ENCODE measurements around the gene STX8. TPM values are rescaled to one million over a fixed set of nuclear protein-coding genes. Genes with fewer than 3 reads are reported as not detected.
A peak's percentile ranks its signal among the peaks of the same experiment; 100 is the strongest.
"Not testable (repeated sequence)": the region's sequence is repeated elsewhere in the genome, so short reads cannot be mapped to it uniquely, and the experiment has no call there.

STX8 gene
- polyA plus RNA-seq, 1 of the 3 experiments (the other 2 are of a cell fraction) = 51.3 TPM

GRCh38 chr17:9355231-9355630, 220.4 kb downstream of the STX8 start:
- H3K9me2 ChIP-seq; H3K36me3 ChIP-seq (replicated peaks in 1 of 2; ENCODE audit: control insufficient read depth in 1 of 2, insufficient read depth in 2 of 2, low read length in 1 of 2); CTCF ChIA-PET; H3K9me3 ChIP-seq; H2AFZ ChIP-seq (ENCODE audit: low read depth); H3K9ac ChIP-seq; H3F3A ChIP-seq (replicated peaks; ENCODE audit: insufficient read depth); H3K4me3 ChIP-seq (ENCODE audit: low read depth in 2 of 2, low read length in 1 of 2); H3K27ac ChIP-seq (ENCODE audit: low read depth in 2 of 2, low read length in 1 of 2); H3K4me1 ChIP-seq (ENCODE audit: control insufficient read depth in 1 of 2, insufficient read depth in 2 of 2, low read depth in 1 of 2, low read length in 1 of 2); POLR2A ChIA-PET; DNase-seq; H3K79me2 ChIP-seq (ENCODE audit: insufficient read depth); H4K20me1 ChIP-seq (ENCODE audit: insufficient read depth); H3K4me2 ChIP-seq; H3K27me3 ChIP-seq (ENCODE audit: insufficient read depth): not testable (repeated sequence)
- WGBS (ENCODE audit: low lambda C conversion rate) = 98% methylated on average over 10 of the region's 10 CpGs

- Histone ChIP-seq H3K27me3 (ENCODE audit: insufficient read depth) (no peaks in the 10 kb centered on the region), H3K4me3 (ENCODE audit: low read depth in 2 of 2, low read length in 1 of 2) (no peak overlapping the region), H2AFZ (ENCODE audit: low read depth) (no peak overlapping the region), H3K4me2 (peak overlapping the region; percentile 24), H3F3A (replicated peaks; ENCODE audit: insufficient read depth) (peaks cover 7% of the 10 kb centered on the region), H3K36me3 (replicated peaks in 1 of 2; ENCODE audit: control insufficient read depth in 1 of 2, insufficient read depth in 2 of 2, low read length in 1 of 2) (no peaks in the 10 kb centered on the region), H3K4me1 (ENCODE audit: control insufficient read depth in 1 of 2, insufficient read depth in 2 of 2, low read depth in 1 of 2, low read length in 1 of 2) (no peaks in the 10 kb centered on the region), H3K9me3 (no peaks in the 10 kb centered on the region), H3K27ac (ENCODE audit: low read depth in 2 of 2, low read length in 1 of 2) (peak overlapping the region in 1 of 2 experiments; percentile 52; a peak in 2 of 4 replicates), H3K79me2 (ENCODE audit: insufficient read depth) (no peaks in the 10 kb centered on the region), H3K9me2 (no peaks in the 10 kb centered on the region), H4K20me1 (ENCODE audit: insufficient read depth) (no peaks in the 10 kb centered on the region), H3K9ac (no peak overlapping the region)
- CTCF ChIA-PET = no interaction called here
- POLR2A ChIA-PET = no interaction called here
- 27% methylated on average over 6 of the region's 6 CpGs for WGBS (ENCODE audit: low lambda C conversion rate)
- no peak for DNase-seq
- TF ChIP-seq FOSL2 (IDR thresholded peaks at IDR 0.05; ENCODE audit: borderline replicate concordance, low read depth) (peak; percentile 81), MXI1 (IDR thresholded peaks at IDR 0.05; ENCODE audit: low read depth, low read length) (no peak), JUND (IDR thresholded peaks at IDR 0.05) (peak; percentile 40), PBX3 (IDR thresholded peaks at IDR 0.05) (peak; percentile 69), TCF12 (IDR thresholded peaks at IDR 0.05) (peak; percentile 59; the same call in 1 of the 2 replicates), USF1 (IDR thresholded peaks at IDR 0.05; ENCODE audit: borderline replicate concordance, low read depth) (no peak), EP300 (IDR thresholded peaks at IDR 0.05; ENCODE audit: borderline replicate concordance in 1 of 2, low read depth in 1 of 2, low read length in 1 of 2) (peak in 1 of 2 experiments; percentile 56; a peak in 1 of 4 replicates), MAX (IDR thresholded peaks at IDR 0.05; ENCODE audit: low read depth) (0 out of 2 replicates have a peak, but pooled peaks have one; percentile 15), GATA2 (CRISPR knock-in tag; IDR thresholded peaks at IDR 0.05) (no peak), NFIC (IDR thresholded peaks at IDR 0.05; ENCODE audit: borderline replicate concordance) (peak; percentile 38; the same call in 1 of the 2 replicates)
Measured at GRCh38 chr17:9350080-9350479, 225.5 kb downstream of the STX8 start.

Data from SK-N-SH (cell line).